H1 (cell line): Measurements from ENCODE around the gene DNAAF5.

Source experiments
- EP300 ChIP-seq, 2 experiments: IDR thresholded peaks; 1 replicate in 1 of 2; 2 replicates in 1 of 2; pipeline ENCODE4 v1.6.1; 2011 to 2012; ENCODE audit warnings: low read depth in 2 of 2, low read length in 2 of 2, mild to moderate bottlenecking in 2 of 2, borderline replicate concordance in 1 of 2, inconsistent platforms in 1 of 2, moderate library complexity in 1 of 2
- MAFK ChIP-seq: IDR thresholded peaks from 2 replicates; pipeline ENCODE4 v1.6.1; 2012; ENCODE audit warnings: low read depth, mild to moderate bottlenecking, improper control_type of control experiment, low read length
- POLR2A ChIP-seq, 2 experiments: IDR thresholded peaks; 1 replicate in 1 of 2; 2 replicates in 1 of 2; pipeline ENCODE4 v1.6.1; 2011; ENCODE audit warnings: low read depth in 2 of 2, low read length in 2 of 2, mild to moderate bottlenecking in 2 of 2; ENCODE audit errors: control extremely low read depth in 1 of 2
- POLR2AphosphoS5 ChIP-seq: IDR thresholded peaks from 2 replicates; pipeline ENCODE4 v1.6.1; 2011; ENCODE audit warnings: low read depth, low read length
- RXRA ChIP-seq: IDR thresholded peaks from 2 replicates; pipeline ENCODE4 v1.6.1; 2011; ENCODE audit warnings: low read depth, mild to moderate bottlenecking, low read length, moderate library complexity; ENCODE audit not compliant: insufficient read depth
- TBP ChIP-seq: IDR thresholded peaks from 2 replicates; pipeline ENCODE4 v1.6.1; 2011; ENCODE audit warnings: low read depth, low read length, improper control_type of control experiment

DNA sequence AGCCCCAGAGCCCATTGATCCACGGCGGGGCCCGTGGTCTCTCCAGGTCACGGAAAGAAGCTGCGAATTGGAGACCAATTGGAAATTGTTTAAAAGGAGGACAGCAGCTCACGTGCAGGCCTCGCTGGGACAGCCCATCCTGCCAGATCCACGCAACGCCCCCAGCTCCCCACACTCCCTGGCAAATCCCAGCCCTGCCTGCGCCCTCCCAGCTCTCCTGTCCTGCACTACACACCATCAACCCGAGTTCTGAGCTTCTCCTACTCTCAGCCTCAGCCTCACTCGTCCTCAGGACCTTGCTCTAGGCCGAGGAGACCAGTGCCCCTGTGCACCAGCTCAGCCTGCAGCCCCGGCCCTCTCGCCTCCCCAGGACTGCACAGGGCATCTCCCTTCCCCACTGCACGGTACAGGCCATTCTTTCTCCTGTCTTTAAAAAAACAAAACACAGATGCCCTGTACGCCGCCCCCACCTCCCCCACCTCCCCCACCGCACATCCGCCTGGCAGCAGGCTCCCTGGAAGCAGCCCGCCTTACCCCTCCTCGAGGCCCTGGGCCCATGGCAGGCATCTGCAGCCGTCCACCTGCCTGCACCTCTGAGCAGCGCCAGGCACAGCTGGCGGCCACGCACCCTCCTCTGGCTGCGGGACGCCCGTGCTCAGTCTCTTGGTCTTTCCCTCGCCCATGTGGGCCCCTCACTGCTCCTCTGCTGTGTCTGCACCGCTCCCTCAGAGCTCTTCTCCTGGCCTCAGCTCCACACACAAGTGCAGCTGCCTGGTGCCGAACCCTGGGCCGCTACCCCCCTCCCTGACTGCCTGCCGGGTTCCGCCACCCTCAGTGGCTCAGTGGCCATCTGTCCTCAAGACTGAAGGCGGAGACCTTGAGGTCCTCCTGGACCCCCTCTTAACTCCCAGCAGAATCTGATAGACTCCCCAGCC, 57.3 kb downstream of the DNAAF5 start:
- TF ChIP-seq POLR2A (IDR thresholded peaks at IDR 0.05; ENCODE audit: control extremely low read depth in 1 of 2, low read depth in 2 of 2, low read length in 2 of 2) (no peak), MAFK (no peak), EP300 (IDR thresholded peaks at IDR 0.05; ENCODE audit: borderline replicate concordance in 1 of 2, low read depth in 2 of 2, low read length in 2 of 2) (no peak), TBP (no peak), RXRA (no peak), POLR2AphosphoS5 (no peak)
